Measurements from ENCODE around the gene SPTSSB. TPM values are rescaled to one million over a fixed set of nuclear protein-coding genes. Genes with fewer than 3 reads are reported as not detected.

Gene SPTSSB
- total RNA-seq, 1 donor from 2014 or later: 0.74 TPM

- Mint-ChIP-seq H3K27me3 (ENCODE audit: low read depth) (peaks cover 1% of the 10 kb centered on the region), H3K4me3 (no peak overlapping the region), H3K36me3 (no peaks in the 10 kb centered on the region), H3K4me1 (peaks cover 10% of the 10 kb centered on the region), H3K27ac (no peak overlapping the region), H3K9me3 (no peaks in the 10 kb centered on the region)
- DNase-seq (ENCODE audit: low spot score in 2 of 2, unreplicated experiment in 2 of 2): no peak
- TF ChIP-seq, protein P1, sequence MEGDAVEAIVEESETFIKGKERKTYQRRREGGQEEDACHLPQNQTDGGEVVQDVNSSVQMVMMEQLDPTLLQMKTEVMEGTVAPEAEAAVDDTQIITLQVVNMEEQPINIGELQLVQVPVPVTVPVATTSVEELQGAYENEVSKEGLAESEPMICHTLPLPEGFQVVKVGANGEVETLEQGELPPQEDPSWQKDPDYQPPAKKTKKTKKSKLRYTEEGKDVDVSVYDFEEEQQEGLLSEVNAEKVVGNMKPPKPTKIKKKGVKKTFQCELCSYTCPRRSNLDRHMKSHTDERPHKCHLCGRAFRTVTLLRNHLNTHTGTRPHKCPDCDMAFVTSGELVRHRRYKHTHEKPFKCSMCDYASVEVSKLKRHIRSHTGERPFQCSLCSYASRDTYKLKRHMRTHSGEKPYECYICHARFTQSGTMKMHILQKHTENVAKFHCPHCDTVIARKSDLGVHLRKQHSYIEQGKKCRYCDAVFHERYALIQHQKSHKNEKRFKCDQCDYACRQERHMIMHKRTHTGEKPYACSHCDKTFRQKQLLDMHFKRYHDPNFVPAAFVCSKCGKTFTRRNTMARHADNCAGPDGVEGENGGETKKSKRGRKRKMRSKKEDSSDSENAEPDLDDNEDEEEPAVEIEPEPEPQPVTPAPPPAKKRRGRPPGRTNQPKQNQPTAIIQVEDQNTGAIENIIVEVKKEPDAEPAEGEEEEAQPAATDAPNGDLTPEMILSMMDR (IDR thresholded peaks at IDR 0.05; ENCODE audit: unreplicated experiment): no peak
These were observed 26.3 kb downstream of the SPTSSB start for GRCh38 chr3:161345023-161345422.

DNA sequence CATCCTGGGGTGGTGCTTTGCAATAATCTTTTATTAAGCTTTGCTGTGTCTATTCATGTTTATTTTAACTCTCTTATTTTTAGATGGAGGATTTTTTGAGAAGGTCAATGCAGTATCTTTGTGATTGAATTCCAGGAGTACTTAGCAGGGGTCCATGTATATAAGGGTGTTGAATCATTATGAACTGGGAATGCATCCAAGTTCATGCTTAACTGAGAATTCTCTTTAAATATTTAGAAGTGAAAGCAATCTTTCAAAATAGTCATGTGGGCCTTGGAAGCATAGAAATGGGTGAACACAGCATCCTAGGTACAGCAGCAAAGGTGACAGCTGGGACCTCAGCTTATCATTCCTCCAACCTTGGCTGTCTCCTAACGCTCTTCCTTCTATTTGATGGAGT, 27.3 kb downstream of the SPTSSB start:
- Mint-ChIP-seq H3K27ac (no peak overlapping the region), H3K27me3 (ENCODE audit: low read depth) (peaks cover 1% of the 10 kb centered on the region), H3K4me3 (no peak overlapping the region), H3K9me3 (no peaks in the 10 kb centered on the region), H3K4me1 (peaks cover 5% of the 10 kb centered on the region), H3K36me3 (no peaks in the 10 kb centered on the region)
- TF ChIP-seq, protein P1 (IDR thresholded peaks at IDR 0.05; ENCODE audit: unreplicated experiment): no peak
- no peak for DNase-seq (ENCODE audit: low spot score in 2 of 2, unreplicated experiment in 2 of 2)

GRCh38 chr3:161343540-161343939, 27.8 kb downstream of the SPTSSB start:
- peaks cover under 1% of the 10 kb centered on the region for H3K4me1 Mint-ChIP-seq
- no peak overlapping the region for H3K4me3 Mint-ChIP-seq
- H3K27me3 Mint-ChIP-seq (ENCODE audit: low read depth): peaks cover 1% of the 10 kb centered on the region
- H3K36me3 Mint-ChIP-seq: no peaks in the 10 kb centered on the region
- H3K27ac Mint-ChIP-seq: no peak overlapping the region
- TF ChIP-seq, protein P1 (IDR thresholded peaks at IDR 0.05; ENCODE audit: unreplicated experiment): no peak
- no peaks in the 10 kb centered on the region for H3K9me3 Mint-ChIP-seq
- no peak for DNase-seq (ENCODE audit: low spot score in 2 of 2, unreplicated experiment in 2 of 2)

DNA sequence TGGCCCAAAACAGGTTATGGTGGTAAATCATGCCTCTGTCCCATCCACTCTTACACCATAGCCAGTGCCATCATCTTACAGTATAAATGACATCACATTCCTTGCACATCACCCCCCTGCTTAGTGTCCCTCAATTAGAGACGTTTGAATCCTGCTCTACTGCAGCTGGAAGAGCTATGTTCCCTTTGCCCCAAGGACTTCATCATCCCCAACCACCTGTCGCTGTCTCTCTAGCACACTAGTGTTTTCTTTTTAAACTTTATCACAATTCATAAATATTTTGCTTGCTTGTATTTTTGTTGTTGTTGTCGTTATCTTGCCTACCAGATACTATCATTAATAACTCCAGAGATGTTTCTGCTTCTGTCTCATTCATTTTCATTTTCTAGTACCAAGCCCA, 28.7 kb downstream of the SPTSSB start:
- H3K9me3 Mint-ChIP-seq: no peaks in the 10 kb centered on the region
- H3K27ac Mint-ChIP-seq: no peak overlapping the region
- H3K36me3 Mint-ChIP-seq: no peaks in the 10 kb centered on the region
- no peaks in the 10 kb centered on the region for H3K4me1 Mint-ChIP-seq
- peaks cover 4% of the 10 kb centered on the region for H3K27me3 Mint-ChIP-seq (ENCODE audit: low read depth)
- TF ChIP-seq, protein P1 (IDR thresholded peaks at IDR 0.05; ENCODE audit: unreplicated experiment): no peak
- H3K4me3 Mint-ChIP-seq: no peak overlapping the region
- DNase-seq (ENCODE audit: low spot score in 2 of 2, unreplicated experiment in 2 of 2): no peak

DNA sequence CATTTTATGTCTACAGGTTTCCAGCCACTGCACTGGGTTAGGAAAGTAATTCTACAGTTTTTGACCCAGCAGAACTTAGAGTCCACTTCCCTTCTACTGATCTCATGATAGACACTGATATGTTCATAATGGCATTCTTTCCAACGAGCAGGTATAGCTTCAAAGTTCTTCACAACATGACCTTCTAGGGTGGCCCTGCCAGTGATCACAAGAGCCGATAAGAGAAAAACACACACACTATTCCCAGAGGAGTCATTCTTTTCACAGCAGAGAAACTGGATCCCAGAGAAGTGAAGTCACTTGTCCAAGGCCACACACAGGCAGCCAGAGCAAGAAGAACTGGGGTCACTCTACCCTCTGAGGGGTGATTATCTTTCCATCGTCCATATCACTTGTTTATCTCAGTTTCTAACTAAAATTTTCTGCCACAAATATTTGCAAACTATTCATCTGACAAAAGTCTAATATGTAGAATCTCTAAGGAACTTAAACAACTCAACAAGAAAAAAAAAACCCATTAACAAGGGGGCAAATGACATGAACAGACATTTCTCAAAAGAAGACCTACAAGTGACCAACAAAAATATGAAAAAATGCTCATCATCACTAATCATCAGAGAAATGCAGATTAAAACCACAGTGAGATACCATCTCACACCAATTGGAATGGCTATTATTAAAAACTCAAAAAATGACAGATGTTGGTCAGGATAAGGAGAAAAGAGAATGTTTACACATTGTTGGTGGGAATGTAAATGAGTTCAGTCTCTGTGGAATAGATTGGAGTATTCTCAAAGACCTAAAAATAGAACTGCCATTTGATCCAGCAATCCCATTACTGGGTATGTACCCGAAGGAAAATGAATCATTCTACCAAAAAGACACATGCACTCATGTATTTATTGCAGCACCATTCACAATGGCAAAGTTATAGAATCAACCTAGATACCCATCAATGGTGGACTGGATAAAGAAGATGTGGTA, 31.5 kb downstream of the SPTSSB start:
- no peaks in the 10 kb centered on the region for H3K9me3 Mint-ChIP-seq
- no peaks in the 10 kb centered on the region for H3K4me1 Mint-ChIP-seq
- TF ChIP-seq, protein P1 (IDR thresholded peaks at IDR 0.05; ENCODE audit: unreplicated experiment): no peak
- no peak overlapping the region for H3K4me3 Mint-ChIP-seq
- H3K36me3 Mint-ChIP-seq: no peaks in the 10 kb centered on the region
- peaks cover 13% of the 10 kb centered on the region for H3K27me3 Mint-ChIP-seq (ENCODE audit: low read depth)
- no peak for DNase-seq (ENCODE audit: low spot score in 2 of 2, unreplicated experiment in 2 of 2)
- no peak overlapping the region for H3K27ac Mint-ChIP-seq

All from mesothelial cell of epicardium (in vitro differentiated cells).